ENCODE results near the gene PRG2. TPM values are rescaled to one million over a fixed set of nuclear protein-coding genes. Genes with fewer than 3 reads are reported as not detected.

Gene PRG2
- total and polyA plus RNA-seq, 2 of the 13 experiments (the other 11 are each of a cell fraction or from before 2014, with no cell fraction given): not detected

- TF ChIP-seq TFAP4 (IDR thresholded peaks at IDR 0.05; ENCODE audit: borderline replicate concordance, low read depth) (no peak), SIN3A (IDR thresholded peaks at IDR 0.05; ENCODE audit: borderline replicate concordance, low read depth, low read length) (no peak), ARID3A (IDR thresholded peaks at IDR 0.05; ENCODE audit: low read depth, low read length) (no peak), ZNF235 (CRISPR knock-in tag; IDR thresholded peaks at IDR 0.05; ENCODE audit: borderline replicate concordance) (no peak), TCF7 (IDR thresholded peaks at IDR 0.05; ENCODE audit: low read depth) (no peak), FOSL2 (CRISPR knock-in tag; IDR thresholded peaks at IDR 0.05) (peak; percentile 61), TSC22D2 (CRISPR knock-in tag; IDR thresholded peaks at IDR 0.05; ENCODE audit: borderline replicate concordance) (no peak), ZBTB21 (CRISPR knock-in tag; IDR thresholded peaks at IDR 0.05) (no peak), SNAPC2 (CRISPR knock-in tag; IDR thresholded peaks at IDR 0.05) (no peak), JUNB (CRISPR knock-in tag; IDR thresholded peaks at IDR 0.05; ENCODE audit: borderline replicate concordance) (no peak), ZNF792 (CRISPR knock-in tag; IDR thresholded peaks at IDR 0.05) (no peak), CENPBD1 (CRISPR knock-in tag; IDR thresholded peaks at IDR 0.05; ENCODE audit: borderline replicate concordance, low read depth) (no peak), BHLHE40 (IDR thresholded peaks at IDR 0.05; ENCODE audit: low read length) (peak; percentile 72), ZFX (CRISPR knock-in tag; IDR thresholded peaks at IDR 0.05; ENCODE audit: low read depth) (peak; percentile 61), HNRNPK (IDR thresholded peaks at IDR 0.05; ENCODE audit: low read depth, low read length, poor library complexity, severe bottlenecking) (no peak), ZNF530 (CRISPR knock-in tag; IDR thresholded peaks at IDR 0.05; ENCODE audit: low read depth) (no peak), MYPOP (CRISPR knock-in tag; IDR thresholded peaks at IDR 0.05) (no peak), ZNF724P (CRISPR knock-in tag; IDR thresholded peaks at IDR 0.05; ENCODE audit: borderline replicate concordance) (no peak), BCL6 (CRISPR knock-in tag; IDR thresholded peaks at IDR 0.05) (no peak), ZNF253 (CRISPR knock-in tag; IDR thresholded peaks at IDR 0.05; ENCODE audit: borderline replicate concordance) (no peak), ELF3 (CRISPR knock-in tag; IDR thresholded peaks at IDR 0.05) (peak; percentile 36; the same call in 1 of the 2 replicates), ZSCAN30 (CRISPR knock-in tag; IDR thresholded peaks at IDR 0.05) (no peak), ZNF589 (CRISPR knock-in tag; conservative IDR thresholded peaks at IDR 0.05) (no peak), MEIS2 (CRISPR knock-in tag; IDR thresholded peaks at IDR 0.05) (no peak), THRA (CRISPR knock-in tag; IDR thresholded peaks at IDR 0.05; ENCODE audit: borderline replicate concordance) (no peak), PAWR (CRISPR knock-in tag; IDR thresholded peaks at IDR 0.05; ENCODE audit: borderline replicate concordance) (no peak)
Measured at GRCh38 chr11:57424792-57425564, 34.5 kb upstream of the PRG2 start (continued).
